HG03196 (cell line): ENCODE data around the gene ENKUR.
"Not testable (repeated sequence)": the region's sequence is repeated elsewhere in the genome, so short reads cannot be mapped to it uniquely, and the experiment has no call there.

Experiments
- ATAC-seq: cut with Tn5 transposase; IDR thresholded peaks from one replicate; pipeline ENCODE4 v1.9.1; 2021; ENCODE audit not compliant: unreplicated experiment

Gene ENKUR

GRCh38 chr10:24979685-24980084 lies 36.3 kb downstream of the ENKUR start:
- no peak for ATAC-seq

- no peak for ATAC-seq
Observed at GRCh38 chr10:24974976-24975375, 41.0 kb downstream of the ENKUR start.

- no peak for ATAC-seq
Observed at GRCh38 chr10:24973163-24973562, 42.8 kb downstream of the ENKUR start.

GRCh38 chr10:24971374-24971773 lies 44.6 kb downstream of the ENKUR start:
- no peak for ATAC-seq

GRCh38 chr10:24969841-24970281 lies 46.1 kb downstream of the ENKUR start:
- ATAC-seq = no peak

GRCh38 chr10:24968951-24969350 lies 47.0 kb downstream of the ENKUR start:
- ATAC-seq = not testable (repeated sequence)

GRCh38 chr10:24968349-24968748 lies 47.6 kb downstream of the ENKUR start:
- no peak for ATAC-seq

GRCh38 chr10:24966962-24967481 lies 48.9 kb downstream of the ENKUR start:
- no peak for ATAC-seq

GRCh38 chr10:24965051-24965450 lies 50.9 kb downstream of the ENKUR start:
- no peak for ATAC-seq

- no peak for ATAC-seq
Observed at GRCh38 chr10:24963521-24964041, 52.4 kb downstream of the ENKUR start.

- no peak for ATAC-seq
Observed at GRCh38 chr10:24962995-24963394, 53.0 kb downstream of the ENKUR start.

GRCh38 chr10:24961582-24961981 lies 54.4 kb downstream of the ENKUR start:
- ATAC-seq = no peak

GRCh38 chr10:24959382-24959730 lies 56.6 kb downstream of the ENKUR start:
- no peak for ATAC-seq

- no peak for ATAC-seq
Observed at GRCh38 chr10:24958721-24959381, 57.1 kb downstream of the ENKUR start.

- no peak for ATAC-seq
Observed at GRCh38 chr10:24958091-24958720, 57.8 kb downstream of the ENKUR start.

- not testable (repeated sequence) for ATAC-seq
Observed at GRCh38 chr10:24957624-24958051, 58.3 kb downstream of the ENKUR start.

- no peak for ATAC-seq
Observed at GRCh38 chr10:24953675-24954074, 62.3 kb downstream of the ENKUR start.

GRCh38 chr10:24952707-24953645 lies 63.0 kb downstream of the ENKUR start:
- no peak for ATAC-seq

GRCh38 chr10:24952143-24952706 lies 63.7 kb downstream of the ENKUR start, which contains the start of gene PRTFDC1:
PRTFDC1 (minus strand) TSS chr10:24952606; CDS start chr10:24952575, 31 bp downstream.
- ATAC-seq = no peak

GRCh38 chr10:24951201-24952142 lies 64.5 kb downstream of the ENKUR start:
- no peak for ATAC-seq
